HG03342 (cell line): ENCODE measurements around the gene FCRL3.
"Not testable (repeated sequence)": the region's sequence is repeated elsewhere in the genome, so short reads cannot be mapped to it uniquely, and the experiment has no call there.

Experiments used
- ATAC-seq: cut with Tn5 transposase; IDR thresholded peaks from one replicate; pipeline ENCODE4 v1.9.1; 2021; ENCODE audit warnings: mild to moderate bottlenecking, moderate library complexity; ENCODE audit not compliant: unreplicated experiment

The FCRL3 gene

GRCh38 chr1:157700732-157701131, at the start of gene FCRL3:
TSS of gene FCRL3 (minus strand) at chr1:157700769. CDS start at chr1:157700489, 280 bp downstream.
- no peak for ATAC-seq

DNA sequence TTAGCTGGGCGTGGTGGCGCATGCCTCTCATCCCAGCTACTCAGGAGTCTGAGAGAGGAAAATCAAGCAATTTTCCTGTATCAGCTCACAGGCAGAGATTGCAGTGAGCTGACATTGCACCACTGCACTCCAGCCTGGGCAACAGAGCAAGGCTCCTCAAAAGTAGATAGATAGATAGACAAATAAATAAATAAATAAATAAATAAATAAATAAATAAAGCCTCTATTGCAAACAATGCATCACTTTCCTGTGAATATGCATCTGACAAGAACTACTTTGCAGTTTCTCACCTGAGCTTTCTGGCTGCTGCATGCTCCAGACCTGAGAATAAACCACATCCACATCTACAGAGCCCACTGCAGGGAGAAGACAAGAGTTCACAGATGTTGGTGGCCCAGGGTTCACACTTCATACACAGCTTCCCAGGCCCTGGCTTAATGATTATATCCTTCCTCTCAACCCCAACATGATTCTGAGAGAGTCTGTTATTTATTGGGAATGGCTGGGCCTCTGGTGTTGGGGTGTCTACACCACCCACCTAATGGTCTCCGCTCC, 47.8 kb upstream of the FCRL3 start:
- no peak for ATAC-seq

GRCh38 chr1:157739229-157739901, 38.8 kb upstream of the FCRL3 start:
- ATAC-seq, result no peak

- ATAC-seq, result not testable (repeated sequence)
Measured at GRCh38 chr1:157735991-157736390, 35.4 kb upstream of the FCRL3 start.

- no peak for ATAC-seq
Measured at GRCh38 chr1:157734321-157734720, 33.8 kb upstream of the FCRL3 start.

GRCh38 chr1:157732755-157733154, 32.2 kb upstream of the FCRL3 start:
- ATAC-seq, result no peak

- no peak for ATAC-seq
Measured at GRCh38 chr1:157725221-157725577, 24.6 kb upstream of the FCRL3 start.

GRCh38 chr1:157724537-157725220, 24.1 kb upstream of the FCRL3 start:
- no peak for ATAC-seq

DNA sequence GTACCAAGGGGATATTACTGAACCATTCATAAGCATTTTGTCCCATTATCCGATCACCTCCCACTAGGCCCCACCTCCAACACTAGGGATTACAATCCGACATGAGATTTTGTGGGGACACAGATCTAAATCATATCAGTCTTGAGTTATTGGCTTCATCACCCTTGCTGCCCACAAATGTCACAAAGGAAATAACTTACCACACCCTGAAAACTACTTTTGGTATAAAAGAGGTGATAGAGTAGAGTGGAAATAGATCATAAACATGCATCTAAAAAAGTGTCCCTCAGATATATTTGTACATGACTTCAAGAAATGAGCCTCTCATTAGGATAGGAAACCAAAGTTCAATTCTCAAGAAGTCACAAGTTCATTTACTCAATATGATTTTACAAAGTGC, 22.6 kb upstream of the FCRL3 start:
- no peak for ATAC-seq

- ATAC-seq, result no peak
Measured at GRCh38 chr1:157721985-157722384, 21.4 kb upstream of the FCRL3 start.

GRCh38 chr1:157715736-157716135, 15.2 kb upstream of the FCRL3 start:
- ATAC-seq, result no peak

DNA sequence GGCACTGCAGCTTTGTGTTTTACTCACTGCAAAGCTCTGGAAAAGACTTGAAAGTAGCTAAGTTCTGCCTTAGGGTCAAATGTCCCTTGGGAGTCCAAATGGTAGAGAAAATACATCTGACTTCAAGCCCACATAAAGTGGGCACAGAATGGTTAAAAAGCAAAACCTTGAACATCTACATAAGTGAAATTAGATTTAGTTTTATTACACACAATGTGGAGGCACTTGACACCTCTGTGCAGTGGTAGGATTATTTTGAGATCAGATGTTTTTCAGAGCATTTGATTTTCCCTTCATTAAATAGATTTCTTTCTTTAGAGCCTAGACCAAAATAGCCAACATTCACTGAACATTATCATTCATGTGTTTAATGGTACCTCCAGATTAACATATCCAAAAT, 11.2 kb upstream of the FCRL3 start:
- ATAC-seq, result no peak

- no peak for ATAC-seq
Measured at GRCh38 chr1:157704878-157705277, 4.3 kb upstream of the FCRL3 start.

DNA sequence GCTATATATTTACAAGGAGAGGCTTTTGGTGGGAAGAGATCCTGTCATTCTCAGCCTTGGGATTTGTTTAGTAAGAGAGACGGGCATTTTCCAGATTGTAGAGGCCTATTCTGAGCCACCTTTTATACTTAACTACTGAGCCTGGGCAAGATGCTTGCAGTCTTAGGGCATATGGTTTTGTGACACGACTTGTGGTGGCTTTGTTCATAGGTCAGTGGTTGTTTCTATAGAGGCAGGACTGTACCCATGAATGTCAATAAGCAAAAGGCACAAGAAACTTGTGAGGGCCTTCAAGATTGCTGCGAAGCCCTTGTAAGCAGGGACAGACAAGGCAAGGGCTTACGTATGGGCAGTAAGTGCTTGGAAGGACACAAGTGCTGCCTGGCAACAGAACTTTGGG, 3.4 kb upstream of the FCRL3 start:
- no peak for ATAC-seq

- no peak for ATAC-seq
Measured at GRCh38 chr1:157702308-157702825, 1.8 kb upstream of the FCRL3 start.

DNA sequence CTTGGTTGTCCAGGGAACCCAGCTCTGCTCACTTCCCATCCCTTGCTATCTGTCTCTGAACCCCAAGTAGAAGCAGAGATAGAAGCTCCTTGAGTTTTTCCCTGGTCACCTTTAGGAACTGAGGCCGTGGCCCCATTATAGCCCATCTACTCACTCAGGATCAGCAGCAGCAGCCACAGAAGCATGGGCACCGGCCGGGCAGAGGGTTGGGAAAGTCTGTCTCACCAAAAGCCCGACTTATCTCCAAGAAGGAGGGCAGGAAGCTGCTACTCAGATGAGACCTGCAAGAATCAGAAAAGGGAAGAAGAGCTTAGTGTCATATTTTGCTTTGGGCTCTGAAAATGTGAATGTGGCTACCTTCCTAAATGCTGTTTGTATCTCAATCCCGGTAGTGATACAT, 264 bp downstream of the FCRL3 start:
- ATAC-seq, result no peak

DNA sequence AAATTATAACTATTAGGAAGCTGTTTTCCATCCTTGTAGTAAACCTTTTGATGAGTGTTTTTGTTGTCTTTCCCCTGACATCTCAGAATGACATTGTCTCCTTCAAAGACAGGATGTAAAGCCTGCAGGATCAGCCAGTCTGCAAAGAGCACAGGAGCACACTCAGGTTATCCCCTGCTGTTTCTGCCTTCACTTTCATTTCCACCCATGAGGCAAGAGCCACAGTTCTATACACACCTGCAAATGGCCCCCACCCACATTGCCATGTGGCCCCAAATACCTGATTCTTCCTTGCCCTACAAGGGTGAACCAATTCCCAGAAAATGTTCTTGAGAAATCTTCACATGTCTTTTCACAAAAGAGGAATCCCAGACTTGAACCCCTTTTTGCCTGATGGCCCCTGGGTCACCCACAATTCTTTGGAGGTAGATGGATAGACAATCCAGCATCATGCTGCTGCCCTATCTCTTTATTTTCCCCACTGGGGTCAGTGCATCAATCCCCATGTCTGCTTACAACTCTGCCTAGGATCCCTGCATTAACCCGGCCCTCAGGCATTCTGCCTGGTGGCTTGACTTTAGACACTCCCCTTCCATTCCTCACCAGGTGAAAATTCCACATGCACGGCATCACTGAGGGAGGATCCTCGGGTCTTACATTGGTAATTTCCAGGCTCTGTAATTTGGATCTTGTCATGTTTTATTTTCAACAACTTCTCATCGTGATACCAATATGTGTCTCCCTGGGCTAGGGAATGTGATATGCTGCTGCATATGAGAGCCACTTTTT, 2.6 kb downstream of the FCRL3 start:
- no peak for ATAC-seq

GRCh38 chr1:157696966-157697628, 3.5 kb downstream of the FCRL3 start:
- ATAC-seq, result no peak

GRCh38 chr1:157695417-157695816, 5.2 kb downstream of the FCRL3 start:
- ATAC-seq, result no peak

GRCh38 chr1:157691285-157691920, 9.2 kb downstream of the FCRL3 start:
- ATAC-seq, result no peak
